GM21423 (cell line): ENCODE measurements around the gene RFX7.

Experiments used
- ATAC-seq: cut with Tn5 transposase; IDR thresholded peaks from one replicate; pipeline ENCODE4 v1.9.1; 2021; ENCODE audit warnings: mild to moderate bottlenecking, moderate library complexity; ENCODE audit not compliant: unreplicated experiment

The RFX7 gene

DNA sequence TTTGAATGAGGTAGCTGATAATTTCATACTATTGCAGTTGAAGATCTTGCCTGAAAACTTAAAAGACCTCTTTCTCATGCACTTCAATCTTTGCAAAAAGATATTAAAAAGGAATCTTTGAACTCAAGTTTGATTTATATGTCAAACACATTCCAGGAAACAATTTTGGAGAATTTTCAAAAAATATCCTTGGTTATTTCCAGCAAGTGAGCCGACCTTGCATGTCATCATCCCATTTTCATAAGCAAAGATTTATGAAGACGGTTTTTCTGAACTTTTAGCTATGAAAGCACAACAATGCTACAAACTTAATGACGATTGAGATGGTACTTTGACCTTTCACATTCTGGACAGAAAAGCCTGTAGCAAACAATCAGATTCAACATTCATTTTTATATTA is 95.6 kb downstream of the RFX7 start:
- ATAC-seq = no peak

DNA sequence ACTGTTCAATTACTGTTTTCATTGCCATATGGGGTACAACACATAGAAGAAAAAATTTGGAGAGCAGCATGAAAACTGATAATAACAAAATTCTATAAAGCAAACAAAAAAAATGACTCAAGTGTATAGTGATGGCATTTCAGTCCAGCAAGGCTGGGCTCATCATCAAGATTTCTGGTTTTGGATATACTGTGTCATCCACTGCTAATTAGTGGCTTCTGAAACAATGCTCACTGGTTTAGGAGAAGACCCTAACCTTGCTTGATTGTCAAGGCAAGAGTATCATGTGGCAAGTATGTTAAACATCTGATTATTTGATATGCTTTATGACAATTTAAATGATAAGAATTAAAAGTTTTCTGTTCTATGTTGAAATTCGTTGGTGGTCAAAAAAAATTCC is 96.9 kb downstream of the RFX7 start:
- ATAC-seq = no peak

DNA sequence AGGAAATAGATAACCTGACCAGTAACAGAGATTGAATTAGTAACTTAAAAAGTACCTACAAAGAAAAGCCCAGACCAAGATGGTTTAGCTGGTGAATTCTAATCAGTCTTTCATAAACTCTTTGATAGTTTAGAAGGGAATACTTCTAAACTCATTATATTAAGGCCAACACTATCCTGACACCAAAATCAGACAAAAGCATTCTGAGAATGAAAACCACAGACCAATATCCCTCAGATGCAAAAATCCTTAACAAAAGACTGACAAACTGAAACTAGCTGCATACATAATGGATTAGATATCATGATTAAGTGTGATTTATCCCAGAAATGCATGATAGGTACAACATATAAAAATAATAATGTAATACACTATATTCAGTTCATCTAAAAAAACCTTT is 115.6 kb downstream of the RFX7 start:
- ATAC-seq = no peak

DNA sequence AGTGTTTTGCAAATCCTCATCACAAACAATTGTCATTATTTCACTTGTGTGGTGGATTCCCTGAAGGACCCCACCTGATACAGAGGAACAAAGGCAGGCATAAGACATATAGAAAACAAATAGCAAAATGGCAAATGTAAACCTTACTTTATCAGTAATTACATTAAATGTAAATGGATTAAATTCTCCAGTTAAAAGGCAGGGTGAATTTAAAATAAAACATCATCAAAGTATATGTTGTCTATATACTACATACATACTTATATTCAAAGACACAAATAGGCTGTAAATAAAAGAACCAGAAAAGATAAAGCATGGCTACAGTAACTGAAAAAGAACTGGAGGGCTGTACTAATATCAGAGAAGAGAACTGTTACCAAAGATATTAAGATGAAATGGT is 117.3 kb downstream of the RFX7 start:
- ATAC-seq = no peak

DNA sequence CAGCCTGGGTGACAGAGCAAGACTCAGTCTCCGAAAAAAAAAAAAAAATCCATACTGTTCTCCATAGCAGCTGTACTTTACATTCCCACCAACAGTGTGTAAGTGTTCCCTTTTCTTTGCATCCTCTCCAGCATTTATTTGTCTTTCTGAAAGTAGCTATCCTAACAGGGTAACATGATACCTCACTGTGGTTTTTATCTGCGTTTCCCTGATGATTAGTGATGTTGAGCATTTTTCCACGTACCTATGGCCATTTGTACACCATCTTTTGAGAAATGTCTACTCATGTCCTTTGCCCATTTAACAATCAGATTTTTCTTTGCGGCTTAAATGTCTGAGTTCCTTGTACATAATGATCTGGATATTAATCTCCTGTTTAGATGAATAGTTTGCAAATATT is 119.3 kb downstream of the RFX7 start:
- ATAC-seq = no peak

DNA sequence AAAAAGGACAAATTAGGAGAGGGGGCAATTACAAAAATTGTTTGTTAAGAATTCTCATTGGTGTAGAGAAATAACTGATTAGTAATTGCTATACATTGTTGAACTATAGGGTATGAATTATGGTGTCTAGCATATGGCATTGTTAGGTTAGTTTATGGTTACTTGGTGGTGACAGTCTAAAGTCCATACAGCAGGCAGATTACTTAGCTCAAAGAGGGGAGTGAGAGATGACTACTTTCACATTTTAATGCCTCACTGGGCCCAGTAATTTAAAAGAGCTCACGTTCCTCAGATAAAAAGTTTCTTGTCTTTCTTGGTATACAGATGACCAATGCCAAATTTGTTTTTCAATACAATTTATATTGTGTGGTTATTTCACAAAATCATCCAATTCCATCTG is 137.8 kb downstream of the RFX7 start:
- ATAC-seq = no peak

DNA sequence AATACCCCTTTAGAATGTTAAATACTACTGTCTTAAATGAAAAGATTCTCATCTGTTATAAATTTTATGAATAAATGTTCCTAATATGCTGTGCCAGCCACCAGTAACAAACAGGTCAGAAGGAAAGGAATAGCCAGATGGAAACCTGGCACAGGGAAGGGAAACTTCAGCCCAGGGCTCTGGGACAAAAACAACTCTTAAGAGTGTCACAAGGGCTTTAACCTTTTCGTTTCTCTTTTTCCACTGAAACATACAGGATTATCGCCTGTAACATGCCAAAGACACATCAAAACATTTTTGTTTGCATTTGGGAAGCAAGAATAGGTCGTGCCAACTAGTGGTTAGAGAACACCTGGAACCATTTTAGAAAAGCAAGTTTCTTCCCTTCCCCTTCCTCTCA is 141.2 kb downstream of the RFX7 start:
- ATAC-seq = no peak

DNA sequence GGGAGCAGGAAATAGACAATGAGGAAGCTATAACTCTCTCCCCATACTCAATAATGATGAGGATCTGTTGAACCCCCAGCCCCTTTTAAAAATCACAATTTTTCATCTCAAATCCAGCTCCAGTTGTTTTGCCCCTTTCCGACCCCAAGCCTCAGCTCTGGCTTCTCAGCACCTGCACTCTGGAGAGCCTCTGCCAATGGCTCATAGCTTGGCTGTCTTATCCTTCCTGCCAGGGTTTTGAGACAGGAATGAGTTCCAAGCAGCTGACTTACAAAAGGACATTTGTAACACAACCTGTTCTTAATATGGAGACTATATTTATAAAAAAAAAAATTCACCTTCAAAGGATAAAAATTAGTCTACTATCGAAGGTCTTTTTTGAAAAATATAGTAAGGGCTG is 144.4 kb downstream of the RFX7 start:
- no peak for ATAC-seq

DNA sequence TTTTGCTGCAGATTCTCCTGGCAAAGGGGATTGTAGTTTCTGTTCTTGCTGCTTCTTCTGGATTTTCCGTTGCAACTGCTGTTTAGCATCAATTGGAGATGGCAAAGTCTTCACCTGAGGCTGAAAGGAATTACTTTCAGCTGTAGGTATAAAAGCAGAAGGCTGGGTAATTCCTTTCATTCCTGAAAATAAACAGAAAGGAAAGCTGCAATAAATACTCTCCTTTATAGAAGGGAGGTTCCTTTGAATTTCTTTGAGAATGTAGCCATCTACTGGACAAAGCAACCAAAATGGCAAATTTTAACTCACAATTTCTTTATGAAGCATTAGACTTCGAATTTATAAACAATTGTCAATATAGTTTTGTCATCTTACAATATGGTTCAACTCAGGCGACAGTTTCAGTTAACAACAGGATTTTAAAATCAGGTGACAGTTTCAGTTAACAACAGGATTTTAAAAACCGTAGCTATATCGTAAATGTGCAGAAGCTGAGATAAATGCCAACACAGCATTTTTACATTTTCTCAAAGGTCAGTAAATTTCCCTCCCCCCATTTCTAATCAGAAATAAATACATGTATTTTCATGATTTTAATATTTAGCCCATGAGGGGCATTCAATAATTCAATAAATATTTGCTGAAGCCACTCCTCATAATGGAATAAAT is 145.3 kb downstream of the RFX7 start:
- no peak for ATAC-seq

DNA sequence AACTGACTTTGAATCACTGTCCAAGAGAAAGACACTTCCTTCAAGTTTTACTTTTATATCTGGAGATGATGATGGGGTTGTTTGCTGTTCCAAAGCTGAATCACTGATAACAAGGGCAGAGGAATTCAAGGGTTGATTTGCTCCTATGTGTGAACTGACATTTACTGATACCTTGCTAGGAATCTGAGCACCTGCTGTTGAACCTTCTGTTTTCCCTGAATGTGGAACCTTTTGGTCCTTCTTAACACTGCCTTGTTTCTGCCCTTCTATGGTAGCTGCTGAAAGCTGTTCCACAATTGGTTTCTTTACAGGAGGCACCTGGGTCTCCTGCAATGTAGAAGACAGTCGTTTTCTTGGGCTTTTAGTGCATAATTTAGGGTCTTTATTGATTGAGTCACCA is 148.3 kb downstream of the RFX7 start:
- no peak for ATAC-seq

DNA sequence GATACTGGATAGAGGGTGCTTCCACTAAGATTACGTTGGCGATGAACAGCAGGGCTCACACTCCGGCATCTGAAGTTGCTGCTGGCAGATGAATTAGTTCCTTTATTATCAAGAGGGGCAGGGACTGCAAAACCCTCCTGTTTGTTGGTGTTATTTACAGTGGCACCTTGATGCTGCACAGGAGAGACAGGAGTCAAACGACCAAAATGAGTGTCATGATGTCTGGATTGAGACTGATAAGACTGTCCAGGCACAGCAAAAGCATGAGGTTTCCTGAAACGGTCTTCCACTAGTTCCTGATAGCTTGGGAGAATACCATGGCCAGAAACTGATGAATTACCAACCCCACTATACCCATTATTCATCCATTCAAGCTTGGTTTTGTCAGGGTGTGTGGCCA is 149.5 kb downstream of the RFX7 start:
- no peak for ATAC-seq

DNA sequence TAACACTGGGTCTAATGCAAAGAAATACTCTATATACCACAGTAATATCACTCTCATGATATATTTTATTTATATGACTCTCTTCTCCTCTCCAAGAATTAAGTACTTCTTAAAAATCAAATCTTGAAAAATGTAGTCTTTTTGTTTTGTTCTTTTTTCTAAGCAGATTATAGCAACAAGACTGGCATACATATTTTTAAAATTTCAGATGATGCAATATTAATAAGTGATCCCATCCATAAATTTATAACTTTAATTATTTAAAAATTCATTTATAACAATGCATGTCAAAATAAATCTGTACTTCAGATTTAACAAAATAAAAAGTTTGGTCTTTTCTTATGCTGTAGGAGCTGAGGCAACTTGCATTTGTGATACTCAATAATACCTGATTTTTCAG is 155.3 kb downstream of the RFX7 start:
- no peak for ATAC-seq

DNA sequence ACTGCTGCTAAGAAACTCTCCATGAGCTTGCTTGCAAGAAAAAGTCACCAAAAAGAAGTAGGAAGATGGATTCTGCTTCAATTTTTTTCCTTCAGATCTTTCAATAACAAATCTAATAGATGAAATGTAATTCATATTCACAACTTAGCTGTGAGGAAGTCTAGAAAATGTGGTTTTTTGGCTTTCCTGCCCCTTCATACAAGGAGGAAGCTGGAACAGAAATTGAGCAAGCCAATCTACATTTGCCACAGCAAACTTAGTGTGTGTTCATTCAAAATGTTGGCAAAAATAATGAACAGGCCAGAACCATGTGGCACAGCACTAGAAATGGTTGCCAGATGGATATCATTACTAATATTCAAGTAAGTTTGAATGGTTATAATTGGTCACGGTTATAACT is 157.1 kb downstream of the RFX7 start:
- no peak for ATAC-seq

DNA sequence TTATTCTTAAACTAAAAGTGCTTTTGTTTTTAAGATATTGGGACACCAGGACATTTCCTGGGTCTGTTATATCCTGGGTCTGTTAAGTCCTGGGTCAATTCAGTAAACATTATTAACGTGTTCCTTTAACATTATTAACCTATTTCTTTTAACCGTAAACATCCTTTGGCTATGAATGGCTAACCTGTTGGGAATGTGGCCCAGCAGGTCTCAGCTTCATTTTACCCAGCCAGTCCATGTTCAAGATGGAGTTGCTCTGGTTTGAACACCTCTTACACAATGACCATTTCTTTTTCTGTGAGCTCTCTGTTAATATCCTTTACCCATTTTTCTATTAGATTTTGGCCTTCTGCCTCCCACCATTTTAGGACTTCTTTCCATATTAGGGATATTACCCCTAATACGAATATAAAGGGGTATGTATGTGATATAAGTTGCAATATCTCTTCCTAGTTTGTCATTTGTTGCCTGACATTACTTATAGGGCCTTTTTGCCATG is 161.4 kb downstream of the RFX7 start:
- ATAC-seq = no peak

DNA sequence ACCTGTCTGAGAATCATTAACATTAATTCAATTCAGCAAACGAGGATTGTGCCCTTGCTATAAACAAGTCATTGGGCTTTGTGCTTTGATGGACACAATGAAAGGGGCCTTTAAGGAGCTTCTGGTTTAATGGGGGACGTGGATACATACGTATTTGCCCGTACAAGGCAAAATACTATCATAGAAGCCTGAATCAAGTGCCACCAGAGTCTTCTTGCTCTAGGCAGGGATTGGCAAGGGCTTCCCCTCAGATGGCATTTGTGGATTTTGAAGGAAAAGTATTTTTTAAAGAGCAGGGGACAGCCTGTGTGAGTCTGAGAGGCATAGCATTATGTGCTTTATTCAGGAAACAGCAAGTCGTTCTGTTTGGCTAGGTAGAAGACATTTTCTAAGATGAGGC is 166.6 kb downstream of the RFX7 start:
- no peak for ATAC-seq

DNA sequence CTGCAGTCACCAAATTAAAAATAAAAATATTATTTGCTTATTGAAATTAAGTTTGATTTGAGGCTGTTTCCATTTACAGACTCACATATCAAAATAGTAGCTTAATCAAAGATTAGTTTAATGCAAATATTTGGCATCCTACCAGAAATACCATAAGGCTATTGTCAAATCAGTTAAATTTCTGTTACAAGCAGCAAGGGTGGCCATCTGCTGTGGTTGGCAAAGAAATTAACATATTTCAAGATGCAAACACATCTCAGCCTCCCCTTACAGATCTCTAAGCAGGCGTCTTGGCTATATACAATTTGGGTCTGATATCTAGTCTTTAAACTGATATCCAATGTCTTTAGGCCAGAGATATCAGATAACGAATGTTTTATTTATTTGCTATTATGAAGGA is 167.0 kb downstream of the RFX7 start:
- no peak for ATAC-seq

DNA sequence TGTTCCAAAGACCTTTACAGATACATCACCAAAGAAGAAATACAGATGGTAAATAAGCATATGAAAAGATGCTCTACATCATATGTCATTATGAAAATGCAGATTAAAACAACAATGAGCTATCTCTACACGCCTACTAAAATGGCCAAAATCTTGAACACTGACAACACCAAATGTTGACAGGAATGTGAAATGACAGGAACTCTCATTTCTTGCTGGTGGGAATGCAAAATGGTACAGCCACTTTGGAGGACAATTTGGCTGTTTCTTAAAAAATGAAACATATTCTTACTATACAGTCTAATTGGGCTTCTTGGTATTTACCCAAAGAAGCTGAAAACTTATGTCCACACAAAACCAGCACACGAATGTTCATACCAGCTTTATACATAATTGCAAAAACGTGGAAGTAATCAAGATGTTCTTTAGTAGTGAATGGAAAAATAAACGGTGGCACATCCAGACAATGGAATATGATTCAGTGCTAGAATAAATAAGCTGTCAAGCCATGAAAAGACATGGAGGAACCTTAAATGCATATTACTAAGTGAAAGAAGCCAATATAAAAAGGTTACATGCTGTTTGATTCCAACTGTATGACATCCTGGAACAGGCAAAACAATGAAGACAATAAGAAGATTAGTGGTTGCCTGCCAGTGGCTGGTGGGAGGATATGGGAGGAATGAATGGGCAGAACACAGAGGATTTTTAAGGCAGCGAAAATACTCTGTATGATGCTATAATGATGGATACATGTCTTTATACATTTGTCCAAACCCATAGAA is 169.0 kb downstream of the RFX7 start:
- ATAC-seq = no peak

DNA sequence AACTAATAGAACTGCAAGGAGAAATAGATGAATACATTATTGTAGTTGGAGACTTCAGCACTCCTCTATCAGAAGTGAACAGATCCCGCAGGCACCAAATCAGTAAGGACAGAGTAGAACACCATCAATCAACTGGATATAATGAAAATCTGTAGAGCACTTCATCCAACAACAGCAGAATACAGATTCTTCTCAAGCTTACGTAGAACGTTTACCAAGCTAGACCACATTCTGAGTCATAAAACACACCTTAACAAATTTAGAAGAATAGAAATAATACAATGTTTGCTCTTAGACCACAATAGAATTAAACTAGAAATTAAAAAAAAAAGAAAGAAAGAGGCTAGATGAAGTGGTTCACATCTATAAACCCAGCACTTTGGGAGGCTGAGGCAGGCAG is 179.5 kb downstream of the RFX7 start:
- ATAC-seq = no peak

DNA sequence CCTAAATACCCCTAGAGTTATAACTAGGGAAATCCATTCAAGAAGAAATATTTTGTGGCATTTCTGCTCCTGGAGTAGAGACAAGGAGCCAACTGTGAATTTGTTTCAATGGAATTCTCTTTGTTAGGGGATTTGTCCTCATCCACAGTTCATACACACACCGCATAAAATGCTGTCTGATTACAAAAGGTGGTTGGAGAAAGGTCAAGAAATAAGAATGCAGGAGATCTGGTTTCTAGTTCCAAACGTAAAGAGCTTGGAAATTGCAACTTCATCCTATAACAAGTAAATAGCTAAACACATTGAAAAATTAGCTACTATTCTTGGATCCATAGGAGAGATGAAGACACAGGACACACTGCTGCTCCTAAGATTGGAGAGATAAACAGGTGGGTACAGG is 184.0 kb downstream of the RFX7 start:
- ATAC-seq = no peak

DNA sequence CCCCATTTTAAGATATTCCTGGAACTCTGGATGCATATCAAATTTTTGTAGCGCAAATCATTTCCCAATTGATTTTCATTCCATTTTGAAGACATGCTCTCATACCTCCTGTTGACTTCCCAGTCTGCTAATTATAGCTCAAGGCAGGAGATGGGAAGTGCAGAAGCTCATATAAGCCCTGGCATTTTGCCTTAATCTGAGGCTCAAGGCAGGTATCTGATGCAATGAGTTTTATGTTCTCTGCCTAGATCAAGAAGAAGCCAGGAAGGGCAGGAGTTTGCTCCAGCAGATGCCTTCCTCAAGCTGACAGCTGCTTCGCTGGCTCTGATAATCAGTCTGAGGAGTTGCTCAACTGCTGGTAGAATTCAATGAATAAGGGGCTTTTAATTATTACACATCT is 184.7 kb downstream of the RFX7 start:
- ATAC-seq = no peak

DNA sequence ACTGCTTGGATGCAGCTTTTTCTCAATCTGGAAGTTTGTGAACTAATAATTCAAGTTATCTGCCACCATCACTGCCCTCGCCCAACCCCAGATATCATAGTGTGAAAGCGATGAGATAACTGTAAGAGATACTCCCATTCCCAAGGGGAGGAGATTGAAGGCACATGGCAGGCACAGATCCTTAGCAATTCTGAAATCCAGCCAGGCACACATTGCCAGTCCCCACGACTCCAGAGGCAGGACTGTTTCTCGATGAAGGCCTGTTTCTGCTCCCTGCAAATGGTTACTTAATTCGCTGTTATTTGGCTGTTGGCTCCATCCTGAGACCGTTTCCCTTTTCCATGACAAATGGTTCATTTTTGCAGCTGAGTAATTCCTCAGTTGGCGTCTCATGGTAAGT is 187.1 kb downstream of the RFX7 start:
- ATAC-seq = no peak

DNA sequence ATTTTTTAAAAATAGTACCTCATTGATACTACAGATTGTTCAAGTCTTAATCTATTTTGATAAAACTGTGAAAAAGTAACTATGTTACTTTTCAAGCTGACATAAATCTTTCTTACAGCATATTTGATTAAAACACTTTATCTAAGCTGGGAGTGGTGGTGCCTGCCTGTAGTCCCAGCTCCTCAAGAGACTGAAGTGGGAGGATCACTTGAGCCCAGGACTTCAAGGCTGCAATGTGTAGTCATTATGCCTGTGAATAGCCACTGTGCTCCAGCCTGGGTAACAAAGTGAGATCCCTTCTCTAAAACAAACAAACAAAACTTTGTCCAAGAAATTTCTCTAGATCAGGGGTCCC is 190.7 kb downstream of the RFX7 start:
- ATAC-seq = no peak
